LNCAP (cell line): ENCODE results near the gene PRRC2B.

Experiments used
- CTCF ChIP-seq: fragments of 450-650 bp; IDR thresholded peaks from 2 replicates; pipeline ENCODE4 v1.5.1; 2017; ENCODE audit warnings: mild to moderate bottlenecking

PRRC2B gene

GRCh38 chr9:131494296-131494870, 100.5 kb downstream of the PRRC2B start:
- TF ChIP-seq CTCF = no peak

DNA sequence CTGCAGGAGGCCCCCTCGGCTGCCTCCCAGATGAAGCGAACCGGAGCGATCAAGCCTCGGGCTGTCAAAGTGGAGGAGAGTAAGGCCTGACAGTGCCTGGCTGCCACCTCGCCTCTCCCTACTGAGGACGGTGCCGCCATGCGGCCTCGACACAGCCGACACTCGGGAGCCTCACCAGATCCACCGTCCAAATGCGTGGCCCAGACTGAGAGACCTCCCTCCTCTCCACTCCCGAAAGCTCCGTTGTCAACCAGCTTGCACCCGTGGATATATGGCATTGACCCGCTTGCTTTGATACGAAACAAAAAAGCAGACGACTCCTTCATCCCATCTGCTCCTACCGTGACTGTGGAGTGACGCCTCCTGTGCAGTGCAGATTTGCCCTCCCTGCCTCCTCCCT, 101.9 kb downstream of the PRRC2B start:
- TF ChIP-seq CTCF = no peak

DNA sequence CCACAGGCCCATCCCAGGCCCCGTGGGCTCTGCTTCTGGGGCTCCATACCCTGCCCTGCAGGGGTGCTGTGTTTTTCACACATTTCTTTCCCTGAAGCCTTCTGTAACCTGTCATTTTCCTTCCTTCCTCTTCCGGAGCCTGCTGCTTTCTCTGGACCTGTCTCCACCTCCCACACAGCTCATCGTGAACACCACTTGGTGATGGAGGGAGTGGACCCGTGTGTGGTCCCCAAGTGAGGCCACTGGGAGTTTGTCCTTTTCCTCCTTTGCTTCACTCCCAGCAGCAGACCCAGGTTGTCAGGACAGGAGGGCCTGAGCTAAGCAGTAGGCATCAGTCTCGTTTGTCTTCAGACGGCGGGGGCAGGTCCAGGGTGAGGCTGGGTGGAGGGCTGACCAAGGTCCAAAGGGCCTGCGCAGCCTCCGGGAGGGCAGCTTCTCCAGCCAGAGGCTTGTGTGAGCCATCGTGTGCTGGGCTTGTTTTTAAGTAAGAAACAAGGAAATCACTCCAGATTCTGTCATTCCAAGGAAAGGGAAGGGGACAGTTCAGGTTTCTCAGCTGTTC, 103.0 kb downstream of the PRRC2B start:
- no peak for TF ChIP-seq CTCF

GRCh38 chr9:131499254-131499767, 105.4 kb downstream of the PRRC2B start:
- no peak for TF ChIP-seq CTCF

DNA sequence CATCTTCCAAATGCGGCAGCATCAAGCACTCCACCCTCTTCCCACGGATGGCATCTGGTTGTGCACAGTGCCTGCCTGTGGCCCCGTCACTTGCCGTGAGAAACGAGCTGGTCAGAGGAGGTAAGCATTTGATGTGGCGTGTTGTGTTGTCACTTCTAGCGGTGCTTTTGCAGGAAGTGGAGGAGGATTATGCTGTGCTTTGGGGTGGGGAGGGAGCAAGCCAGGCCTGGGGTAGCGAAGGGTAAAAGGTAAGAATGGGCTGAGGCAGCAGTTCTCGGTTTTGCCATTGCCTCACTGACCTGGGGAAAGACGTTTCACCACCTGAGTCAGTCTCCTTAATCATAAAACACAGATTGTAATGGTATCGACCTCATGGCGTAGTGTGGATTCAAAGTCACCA, 106.5 kb downstream of the PRRC2B start:
- TF ChIP-seq CTCF = no peak

DNA sequence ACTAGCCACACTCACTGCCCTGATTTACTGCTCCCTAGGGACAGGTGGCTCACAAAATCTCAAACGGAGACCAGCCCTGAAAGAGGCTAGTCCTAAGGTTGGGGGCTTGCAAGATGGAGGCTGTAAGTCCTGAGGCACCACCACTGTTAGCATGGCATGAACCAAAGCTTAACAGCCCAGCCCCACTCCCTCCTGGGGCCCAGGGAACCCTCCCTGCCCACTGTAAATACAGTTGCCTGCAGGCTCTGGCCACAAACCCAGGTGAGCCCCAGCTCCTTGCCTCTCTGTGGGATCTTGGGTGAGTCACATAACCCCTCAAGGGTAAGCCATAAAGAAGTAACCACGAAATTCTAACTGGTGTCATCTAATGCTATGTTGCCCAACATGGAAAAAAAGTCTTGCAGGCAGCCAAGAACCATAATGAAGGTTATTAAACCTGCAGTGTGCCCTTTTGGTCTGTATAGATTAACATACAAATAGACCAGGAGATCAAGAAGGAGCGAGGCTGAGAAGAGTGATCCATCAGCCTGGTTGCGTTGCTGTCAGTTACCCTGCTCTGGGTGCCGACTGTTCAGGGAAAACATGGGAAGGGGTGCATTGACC, 107.2 kb downstream of the PRRC2B start:
- TF ChIP-seq CTCF = no peak

GRCh38 chr9:131502781-131503625, 109.1 kb downstream of the PRRC2B start, which contains the start of gene POMT1:
TSS of gene POMT1 (plus strand) at chr9:131502918. CDS start at chr9:131504219, 1,301 bp downstream.
- TF ChIP-seq CTCF = no peak
